Psoas muscle (tissue), 8 donors: ENCODE results near the gene SYT9. TPM values are rescaled to one million over a fixed set of nuclear protein-coding genes. Genes with fewer than 3 reads are reported as not detected.

ENCODE experiments used
- ATAC-seq, 4 donors: fragments of 200-7000 bp; cut with Tn5 transposase; one replicate each; pipeline ENCODE4 v1.9.1; 2020; ENCODE audit warnings: moderate library complexity in 3 of 4, mild to moderate bottlenecking in 2 of 4
- DNase-seq, 2 donors: peaks; one replicate each; pipeline ENCODE4 v3.0.0-alpha.2; 2020
- H3K27ac ChIP-seq: fragments of 200-600 bp; one replicate; pipeline ENCODE4 v1.8.0; 2022
- H3K27me3 ChIP-seq, 3 donors: fragments of 200-600 bp in 1 of 3; one replicate each; pipeline versions ENCODE4 v1.6.1 to v1.8.0; 2013 to 2022; ENCODE audit warnings: low read length in 2 of 3, mild to moderate bottlenecking in 2 of 3, moderate library complexity in 1 of 3; ENCODE audit not compliant: insufficient read depth in 3 of 3
- H3K36me3 ChIP-seq, 2 donors: fragments of 200-600 bp in 1 of 2; one replicate each; pipeline versions ENCODE4 v1.6.1 to v1.8.0; 2013 to 2022; ENCODE audit warnings: low read depth in 1 of 2, mild to moderate bottlenecking in 1 of 2, moderate library complexity in 1 of 2; ENCODE audit not compliant: insufficient read depth in 1 of 2
- H3K4me1 ChIP-seq: fragments of 200-600 bp; one replicate; pipeline ENCODE4 v1.8.0; 2022
- H3K4me3 ChIP-seq: fragments of 200-600 bp; one replicate; pipeline ENCODE4 v1.8.0; 2022; ENCODE audit warnings: mild to moderate bottlenecking
- H3K9me3 ChIP-seq: fragments of 200-600 bp; one replicate; pipeline ENCODE4 v1.8.0; 2022
- CTCF ChIP-seq: fragments of 200-600 bp; IDR thresholded peaks from one replicate; pipeline ENCODE4 v1.8.0; 2022; ENCODE audit warnings: antibody characterized with exemption
- WGBS, 3 donors: extraction: QIAGEN DNeasy Blood & Tissue Kit; methylation state at CpG; one replicate each; pipeline versions ENCODE4 v1.1.6 to v1.1.7; 2013; 5-methylcytosine and 5-hydroxymethylcytosine counted together
- intact Hi-C, 2 donors: fragments of 100-400 bp; cut with DNase I; formaldehyde crosslinking; loops; one replicate each; pipeline versions ENCODE4 v1.11.0 to v1.14.2; 2022
- polyA plus RNA-seq, 3 donors: library from polyadenylated mRNA; stranded (reverse); fragments of 200-250 nt; gene quantifications; one replicate each; pipeline ENCODE4 v1.2.3, GENCODE V29; 2013
- total RNA-seq, 4 donors: library from RNA; stranded (reverse); fragmentation: NEBNext Ultra II Directional in 2 of 4; extraction: Animal tissue kit (Norgen Biotek cat#: 25700) in 2 of 4; gene quantifications; one replicate each; pipeline versions ENCODE4 v1.2.1 to v1.2.4, GENCODE V29; 2021 to 2023
- donor health status: healthy with polysubstance abuse.
- donor health status: DM: no; HTN: no; CAD: no; lungs with moderate emphysema.
- donor health status: Bipolar disorder and iron deficiency.
- donor health status: healthy.
- donor health status: DM: yes; HTN: yes; CAD: no.
- donor health status: DM: no; HTN: no; CAD: no.
- donor health status: DM: no; HTN: no; CAD: no.
- donor health status: DM: yes; HTN: yes; CAD: no.

Gene SYT9
- total and polyA plus RNA-seq, 7 donors, result 0.03 TPM; not detected in 5

- no peaks in the 10 kb centered on the region for H3K9me3 ChIP-seq
- ATAC-seq (no peak), DNase-seq (no peak)
- intact Hi-C loops, result no loop called here
- no peak for TF ChIP-seq CTCF
- peaks cover 0 to 5% (median 0%) of the 10 kb centered on the region in 3 donors for H3K27me3 ChIP-seq
- no peaks in the 10 kb centered on the region for H3K36me3 ChIP-seq
- no peak overlapping the region for H3K4me3 ChIP-seq
- no peaks in the 10 kb centered on the region for H3K4me1 ChIP-seq
- no peak overlapping the region for H3K27ac ChIP-seq
These were observed 32.2 kb upstream of the SYT9 start for GRCh38 chr11:7219491-7219890.

GRCh38 chr11:7220636-7221035 is 31.1 kb upstream of the SYT9 start:
- no peak for TF ChIP-seq CTCF
- no peaks in the 10 kb centered on the region for H3K36me3 ChIP-seq
- H3K27me3 ChIP-seq, result peaks cover 0 to 7% (median 0%) of the 10 kb centered on the region in 3 donors
- H3K4me3 ChIP-seq, result no peak overlapping the region
- H3K4me1 ChIP-seq, result no peaks in the 10 kb centered on the region
- no peak overlapping the region for H3K27ac ChIP-seq
- intact Hi-C loops, result no loop called here
- DNase-seq (no peak), ATAC-seq (no peak)
- WGBS, 3 donors, result 41 to 50% (median 48%) methylated on average over 3 of the region's 3 CpGs
- H3K9me3 ChIP-seq, result no peaks in the 10 kb centered on the region

GRCh38 chr11:7222619-7223018 is 29.1 kb upstream of the SYT9 start:
- DNase-seq, result no peak
- Histone ChIP-seq H3K9me3 (no peaks in the 10 kb centered on the region), H3K27ac (no peak overlapping the region), H3K4me1 (no peaks in the 10 kb centered on the region), H3K4me3 (no peak overlapping the region), H3K36me3 (no peaks in the 10 kb centered on the region), H3K27me3 (peaks cover 0 to 7% (median 0%) of the 10 kb centered on the region in 3 donors)
- 22 to 24% (median 24%) methylated on average over 4 of the region's 4 CpGs for whole genome bisulfite sequencing, 3 donors
- no peak for TF ChIP-seq CTCF
- intact Hi-C loops, result no loop called here
- ATAC-seq, result no peak

GRCh38 chr11:7239877-7240276 is 11.8 kb upstream of the SYT9 start:
- no peak for ATAC-seq
- TF ChIP-seq CTCF, result no peak
- intact Hi-C loops, result no loop called here

GRCh38 chr11:7245341-7245740 is 6.4 kb upstream of the SYT9 start:
- no peak for ATAC-seq
- Histone ChIP-seq H3K9me3 (peaks cover 3% of the 10 kb centered on the region), H3K27me3 (no peaks in the 10 kb centered on the region), H3K27ac (no peak overlapping the region), H3K4me3 (no peak overlapping the region), H3K4me1 (no peaks in the 10 kb centered on the region), H3K36me3 (no peaks in the 10 kb centered on the region)
- no peak for TF ChIP-seq CTCF
- 46 to 60% (median 52%) methylated on average over 3 of the region's 3 CpGs for WGBS, 3 donors
- no peak for DNase-seq
- intact Hi-C loops, result no loop called here

More at GRCh38 chr11:7239877-7240276, 11.8 kb upstream of the SYT9 start:
- Histone ChIP-seq H3K4me3 (no peak overlapping the region), H3K27ac (no peak overlapping the region), H3K9me3 (no peaks in the 10 kb centered on the region), H3K36me3 (no peaks in the 10 kb centered on the region), H3K4me1 (no peaks in the 10 kb centered on the region), H3K27me3 (peaks cover 0 to 14% (median 0%) of the 10 kb centered on the region in 3 donors)
- DNase-seq, result no peak
- 46 to 58% (median 53%) methylated on average over 5 of the region's 5 CpGs for WGBS, 3 donors
